Bronchial epithelial cell (primary cell): ENCODE measurements around the gene NKAIN2. TPM values are rescaled to one million over a fixed set of nuclear protein-coding genes. Genes with fewer than 3 reads are reported as not detected.

Experiments
- DNase-seq: peaks from one replicate; pipeline ENCODE4 v3.0.0-alpha.2; 2010; ENCODE audit warnings: low read depth
- FAIRE-seq: peaks from 2 replicates; lab custom pipeline; 2011; peaks lifted over from hg19 to GRCh38; lab: Jason Lieb, UNC
- H3K27me3 ChIP-seq: 2 replicates; pipeline ENCODE4 v1.5.1; 2011; ENCODE audit warnings: low read length; ENCODE audit not compliant: control insufficient read depth, insufficient read depth
- H3K36me3 ChIP-seq: 2 replicates; pipeline ENCODE4 v1.5.1; 2011; ENCODE audit warnings: low read length; ENCODE audit not compliant: control insufficient read depth, insufficient read depth
- H3K4me3 ChIP-seq: 2 replicates; pipeline ENCODE4 v1.5.1; 2011; ENCODE audit warnings: mild to moderate bottlenecking, low read depth, low read length, control low read depth
- CTCF ChIP-seq: IDR thresholded peaks from 2 replicates; pipeline ENCODE4 v1.5.1; 2011; ENCODE audit warnings: mild to moderate bottlenecking, moderate library complexity, low read length, control low read depth, inconsistent platforms; ENCODE audit not compliant: insufficient read depth, severe bottlenecking
- total RNA-seq: library from RNA; depleted of rRNA; stranded (reverse); fragments of >200 nt; gene quantifications from 2 replicates; pipeline ENCODE4 v1.2.1, GENCODE V29; 2014

Gene NKAIN2
- total RNA-seq, 1 donor from 2014 or later = under 0.01 TPM

GRCh38 chr6:123770247-123770949, 33.3 kb upstream of the NKAIN2 start:
- no peak for FAIRE-seq
- TF ChIP-seq CTCF = no peak
- no peaks in the 10 kb centered on the region for H3K27me3 ChIP-seq
- no peak overlapping the region for H3K4me3 ChIP-seq
- no peaks in the 10 kb centered on the region for H3K36me3 ChIP-seq
- no peak for DNase-seq

GRCh38 chr6:123771126-123771525, 32.5 kb upstream of the NKAIN2 start:
- Histone ChIP-seq H3K4me3 (no peak overlapping the region), H3K27me3 (no peaks in the 10 kb centered on the region), H3K36me3 (no peaks in the 10 kb centered on the region)
- DNase-seq (peak; percentile 2), FAIRE-seq (no peak)
- TF ChIP-seq CTCF = no peak

- peak; percentile 56 for DNase-seq
These were observed 26.1 kb upstream of the NKAIN2 start for GRCh38 chr6:123777563-123777962.

GRCh38 chr6:123780021-123780420, 23.6 kb upstream of the NKAIN2 start:
- Histone ChIP-seq H3K36me3 (no peaks in the 10 kb centered on the region), H3K4me3 (no peak overlapping the region), H3K27me3 (no peaks in the 10 kb centered on the region)
- DNase-seq (no peak), FAIRE-seq (no peak)
- no peak for TF ChIP-seq CTCF

More at GRCh38 chr6:123777563-123777962, 26.1 kb upstream of the NKAIN2 start:
- no peaks in the 10 kb centered on the region for H3K27me3 ChIP-seq
- H3K4me3 ChIP-seq = no peak overlapping the region
- peak; percentile 17 for TF ChIP-seq CTCF
- no peak for FAIRE-seq
- no peaks in the 10 kb centered on the region for H3K36me3 ChIP-seq

- H3K36me3 ChIP-seq = no peaks in the 10 kb centered on the region
- TF ChIP-seq CTCF = no peak
- no peaks in the 10 kb centered on the region for H3K27me3 ChIP-seq
- no peak for DNase-seq
- H3K4me3 ChIP-seq = no peak overlapping the region
- FAIRE-seq = no peak
These were observed 19.3 kb upstream of the NKAIN2 start for GRCh38 chr6:123784330-123784729.

- no peak for FAIRE-seq
- no peaks in the 10 kb centered on the region for H3K36me3 ChIP-seq
- no peak for DNase-seq
- no peak for TF ChIP-seq CTCF
- H3K4me3 ChIP-seq = no peak overlapping the region
- no peaks in the 10 kb centered on the region for H3K27me3 ChIP-seq
These were observed 18.6 kb upstream of the NKAIN2 start for GRCh38 chr6:123785039-123785438.
